ENCODE data around the gene WDR72.

- TF ChIP-seq CTCF (IDR thresholded peaks at IDR 0.05; ENCODE audit: low read depth, low read length) = no peak
- no peak for TF ChIP-seq MAX (IDR thresholded peaks at IDR 0.05; ENCODE audit: low read depth, low read length)
- no peak for TF ChIP-seq POLR2A (IDR thresholded peaks at IDR 0.05; ENCODE audit: extremely low read depth, insufficient read length)
These were observed 222.9 kb downstream of the WDR72 start for GRCh38 chr15:53536479-53537120.

Measured in NB4 (cell line).